ENCODE data around the gene DVL3.
"Not testable (repeated sequence)": the region's sequence is repeated elsewhere in the genome, so short reads cannot be mapped to it uniquely, and the experiment has no call there.

The DVL3 gene

DNA sequence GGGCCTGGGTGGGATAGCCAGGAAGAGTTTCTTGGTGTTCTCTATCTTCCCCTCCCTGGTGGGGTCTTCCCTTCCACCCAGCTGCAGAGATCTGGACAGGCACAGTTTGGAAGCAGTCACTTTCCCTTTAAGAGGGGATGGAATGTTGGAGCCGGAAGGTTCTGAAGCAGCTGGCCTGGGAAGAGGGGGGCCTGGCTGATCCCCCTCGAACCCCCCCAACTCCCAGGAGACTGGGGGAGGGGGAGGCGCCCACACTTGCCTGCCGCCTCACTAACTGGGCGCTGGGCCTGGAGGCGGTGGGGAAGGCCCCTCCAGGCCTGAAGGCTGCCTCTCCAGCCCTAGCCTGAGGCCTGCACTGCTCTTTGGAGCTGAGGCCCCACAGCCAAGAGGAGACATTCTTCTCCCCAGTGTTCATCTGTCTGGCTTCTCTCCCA is 1.4 kb downstream of the DVL3 start:
- peak; percentile 19 for DNase-seq

- no peak for DNase-seq
Measured at GRCh38 chr3:184157206-184157605, 2.0 kb downstream of the DVL3 start.

- no peak for DNase-seq
Measured at GRCh38 chr3:184158404-184158803, 3.2 kb downstream of the DVL3 start.

DNA sequence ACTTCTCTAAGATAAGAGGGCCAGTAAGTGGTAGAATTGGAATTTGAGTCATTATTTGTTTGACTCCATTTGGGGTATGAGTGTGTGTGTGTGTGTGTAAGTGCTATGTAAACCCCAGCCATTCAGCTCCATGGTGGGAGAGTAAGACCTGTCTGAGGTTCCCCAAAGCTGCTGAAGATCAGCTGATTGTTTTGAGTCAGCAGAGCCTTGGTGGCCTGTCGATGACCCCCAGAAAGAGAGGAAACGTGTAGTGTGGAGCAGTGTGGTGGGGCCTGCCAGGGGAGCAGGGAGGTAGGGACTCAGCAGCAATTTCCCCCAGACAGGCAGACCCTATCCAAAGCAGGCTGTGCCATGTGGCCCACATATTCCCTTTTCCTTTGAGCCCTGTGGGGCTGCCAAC is 5.3 kb downstream of the DVL3 start:
- no peak for DNase-seq

- not testable (repeated sequence) for DNase-seq
Measured at GRCh38 chr3:184162571-184163070, 7.4 kb downstream of the DVL3 start.

DNA sequence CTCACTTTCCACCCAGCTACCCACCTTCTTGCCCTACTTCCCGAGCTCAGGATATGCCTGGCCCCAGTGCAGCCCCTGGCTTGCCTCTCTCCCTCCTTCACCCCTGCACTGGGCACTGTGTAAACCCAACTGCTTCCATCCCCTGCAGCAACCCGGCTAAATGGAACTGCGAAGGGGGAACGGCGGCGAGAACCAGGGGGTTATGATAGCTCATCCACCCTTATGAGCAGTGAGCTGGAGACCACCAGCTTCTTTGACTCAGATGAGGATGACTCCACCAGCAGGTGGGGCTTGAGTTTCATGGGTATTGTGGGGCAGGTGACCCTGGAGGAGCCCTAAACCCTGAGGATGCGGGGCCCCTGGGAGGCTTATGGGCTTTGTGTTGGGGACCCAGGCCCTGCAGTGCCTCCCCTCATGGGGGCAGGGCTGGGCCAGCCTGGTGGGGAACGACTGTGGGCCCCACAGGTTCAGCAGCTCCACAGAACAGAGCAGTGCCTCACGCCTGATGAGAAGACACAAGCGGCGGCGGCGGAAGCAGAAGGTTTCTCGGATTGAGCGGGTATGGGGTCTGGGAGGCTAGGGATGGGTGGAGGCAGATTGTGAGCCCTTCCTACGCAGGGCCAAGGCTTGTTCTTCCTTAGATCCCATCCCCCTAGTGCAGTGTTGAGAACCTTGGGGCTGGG is 9.6 kb downstream of the DVL3 start:
- no peak for DNase-seq

DNA sequence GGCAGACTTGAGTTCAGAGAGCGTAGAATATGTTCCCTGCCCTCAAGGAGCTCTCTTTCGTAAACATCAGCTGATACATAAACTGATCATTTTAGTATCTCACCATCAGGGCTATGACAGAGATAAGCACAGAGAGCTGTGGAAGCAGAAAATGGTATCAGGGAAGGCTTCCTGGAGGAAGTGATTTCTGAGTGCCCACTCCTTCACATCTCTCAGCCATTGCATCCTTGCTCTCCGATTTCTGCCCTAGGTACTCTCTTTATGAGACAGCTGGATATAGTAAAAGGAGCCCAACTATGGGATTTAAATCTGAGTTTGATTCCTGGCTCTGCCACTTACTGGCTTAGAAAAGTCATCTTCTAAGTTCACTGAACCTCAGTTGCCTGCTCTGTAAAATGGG is 10.4 kb downstream of the DVL3 start:
- DNase-seq = no peak

- no peak for DNase-seq
Measured at GRCh38 chr3:184166671-184167070, 11.5 kb downstream of the DVL3 start.

- DNase-seq = no peak
Measured at GRCh38 chr3:184167786-184168185, 12.6 kb downstream of the DVL3 start.

- no peak for DNase-seq
Measured at GRCh38 chr3:184168363-184169120, 13.4 kb downstream of the DVL3 start.

DNA sequence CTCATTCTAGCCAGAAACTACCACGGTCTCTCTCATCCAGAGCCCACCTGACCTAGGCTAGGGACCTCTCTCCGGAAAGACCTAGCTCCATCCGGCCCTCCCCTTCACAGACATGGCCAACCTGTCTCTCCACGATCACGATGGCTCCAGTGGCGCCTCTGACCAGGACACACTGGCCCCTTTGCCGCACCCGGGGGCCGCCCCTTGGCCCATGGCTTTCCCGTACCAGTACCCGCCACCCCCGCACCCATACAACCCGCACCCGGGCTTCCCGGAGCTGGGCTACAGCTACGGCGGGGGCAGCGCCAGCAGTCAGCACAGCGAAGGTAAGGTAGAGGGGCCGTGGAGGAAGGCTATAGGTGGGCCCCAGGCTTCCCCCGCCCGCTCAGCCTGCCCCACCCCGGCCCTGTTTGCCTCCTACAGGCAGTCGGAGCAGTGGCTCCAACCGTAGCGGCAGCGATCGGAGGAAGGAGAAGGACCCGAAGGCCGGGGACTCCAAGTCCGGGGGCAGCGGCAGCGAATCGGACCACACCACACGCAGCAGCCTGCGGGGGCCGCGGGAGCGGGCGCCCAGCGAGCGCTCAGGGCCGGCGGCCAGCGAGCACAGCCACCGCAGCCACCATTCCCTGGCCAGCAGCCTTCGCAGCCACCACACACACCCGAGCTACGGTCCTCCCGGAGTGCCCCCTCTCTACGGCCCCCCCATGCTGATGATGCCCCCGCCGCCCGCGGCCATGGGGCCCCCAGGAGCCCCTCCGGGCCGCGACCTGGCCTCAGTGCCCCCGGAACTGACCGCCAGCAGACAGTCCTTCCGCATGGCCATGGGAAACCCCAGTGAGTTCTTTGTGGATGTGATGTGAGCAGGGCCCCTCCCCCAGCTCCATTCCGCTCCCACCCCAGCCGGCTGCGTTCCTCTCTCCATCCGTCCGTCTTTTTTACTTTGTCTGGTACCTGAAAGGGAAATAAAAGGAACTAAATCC is 15.0 kb downstream of the DVL3 start:
- no peak for DNase-seq

GRCh38 chr3:184171562-184171961 is 16.4 kb downstream of the DVL3 start:
- DNase-seq = no peak

DNA sequence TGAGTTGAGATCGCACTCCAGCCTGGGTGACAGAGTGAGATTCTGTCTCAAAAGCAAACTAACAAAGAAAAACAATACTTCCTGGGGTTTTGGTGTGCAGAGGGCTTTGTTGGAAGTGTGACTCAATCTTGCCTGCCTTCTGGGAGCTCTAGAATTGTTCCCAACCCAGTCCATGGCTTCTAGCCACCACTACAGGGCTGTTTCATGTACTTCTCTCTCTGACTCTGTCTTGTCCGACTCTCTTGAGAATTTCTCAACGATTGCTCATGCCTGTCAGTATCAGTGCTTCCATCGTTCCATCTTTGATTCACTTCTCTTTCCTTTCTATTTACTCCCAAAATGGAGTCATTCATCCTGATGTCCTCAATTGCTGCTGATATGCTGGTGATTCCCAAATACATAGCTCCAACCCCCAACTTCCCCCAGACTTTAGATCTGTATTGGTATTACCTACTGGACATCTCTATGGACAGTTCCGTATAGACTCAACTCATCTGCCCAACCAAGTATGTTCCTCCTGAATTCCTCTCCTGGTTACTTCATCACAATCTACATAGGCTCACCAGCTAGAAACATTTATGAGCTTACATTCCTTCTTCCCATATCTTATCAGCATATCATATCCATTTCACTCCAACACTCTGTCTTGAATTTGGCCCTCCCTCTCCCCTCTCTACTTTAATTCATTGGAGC is 17.6 kb downstream of the DVL3 start:
- DNase-seq = no peak

DNA sequence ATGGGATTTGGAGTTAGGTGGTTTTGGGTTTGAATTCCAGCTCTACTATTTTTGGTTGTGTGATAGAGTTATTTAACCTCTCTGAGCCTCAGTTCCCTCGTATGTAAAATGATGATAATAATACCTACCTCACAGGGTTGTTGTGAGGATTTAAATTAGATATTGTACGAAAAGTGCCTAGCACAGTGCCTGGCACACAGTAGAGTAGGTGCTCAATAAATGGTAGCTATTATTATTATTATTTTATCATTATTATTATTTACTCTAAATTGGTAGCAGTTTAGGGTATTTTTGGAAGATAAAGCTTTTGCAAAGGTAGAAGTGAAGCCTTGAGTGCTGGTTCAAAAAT is 18.2 kb downstream of the DVL3 start:
- DNase-seq = no peak

- no peak for DNase-seq
Measured at GRCh38 chr3:184174284-184174645, 19.1 kb downstream of the DVL3 start.

DNA sequence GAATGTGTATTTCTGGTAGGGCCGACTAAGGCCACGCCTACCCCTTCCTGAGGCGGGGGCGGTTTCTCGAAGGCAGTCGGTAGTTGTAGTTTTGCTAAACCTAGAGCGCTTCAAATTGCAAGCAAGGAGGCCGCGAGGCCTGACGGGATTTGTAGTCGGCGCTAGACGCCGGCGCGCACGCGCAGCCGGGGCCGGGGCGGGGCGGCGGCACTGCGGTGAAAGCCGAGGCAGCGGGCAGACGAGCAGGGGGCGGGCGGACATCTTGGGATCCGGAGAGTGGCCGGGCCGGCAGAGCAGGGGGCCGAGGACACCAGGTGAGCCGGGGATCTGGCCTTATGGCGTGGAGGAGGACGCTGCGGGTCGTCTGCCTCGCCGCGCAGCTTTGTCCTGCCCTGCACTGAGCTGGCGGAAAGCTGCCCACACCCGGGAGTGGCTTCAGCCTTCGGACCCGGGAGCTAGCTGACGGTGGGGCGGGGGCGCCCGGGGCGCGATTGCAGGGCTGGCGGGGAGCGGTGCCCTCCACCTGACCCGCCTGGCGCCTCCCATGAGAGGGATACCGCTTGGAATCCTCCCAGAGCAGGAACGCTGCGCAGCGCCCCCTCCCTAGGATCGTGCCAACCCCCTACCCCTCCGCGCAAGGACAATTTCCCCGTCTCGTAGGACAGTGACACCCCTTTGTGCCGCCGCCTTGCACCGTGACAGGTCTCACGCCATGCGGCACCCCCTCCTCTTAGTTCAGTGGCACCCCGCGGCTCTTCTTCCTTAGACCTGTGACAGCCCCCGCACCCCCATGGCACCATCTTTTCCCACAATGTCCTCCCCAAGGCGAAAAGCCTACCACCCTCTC is 19.7 kb downstream of the DVL3 start, which contains the start of gene AP2M1:
TSS of gene AP2M1 (plus strand) at position 210 of the 847 bp plus-strand sequence. CDS start 2,139 bp downstream, outside the sequence.
- DNase-seq = peak; percentile 100

- DNase-seq = no peak
Measured at GRCh38 chr3:184175506-184175905, 20.3 kb downstream of the DVL3 start.

GRCh38 chr3:184175981-184176376 is 20.8 kb downstream of the DVL3 start:
- no peak for DNase-seq

- no peak for DNase-seq
Measured at GRCh38 chr3:184176377-184177330, 21.5 kb downstream of the DVL3 start.

DNA sequence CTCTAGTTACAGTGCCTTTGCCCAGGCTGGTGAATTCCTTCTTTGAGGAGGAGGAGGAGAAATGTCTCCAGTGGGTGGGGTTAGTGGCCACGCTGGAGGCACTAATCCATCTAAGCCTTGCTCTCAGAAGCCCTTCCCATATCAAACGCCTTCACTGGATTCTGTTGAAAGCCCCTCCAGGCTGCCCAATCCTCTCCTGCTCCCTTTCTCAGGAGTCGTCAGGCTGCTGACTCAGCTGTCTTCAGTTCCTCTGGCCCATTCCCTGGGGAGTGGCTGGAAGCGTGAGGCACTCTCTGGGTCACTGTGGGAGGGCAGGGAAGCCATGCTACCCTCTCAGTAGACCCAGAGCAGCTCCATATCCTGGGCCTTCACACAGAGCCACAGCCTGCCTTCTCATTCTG is 22.2 kb downstream of the DVL3 start:
- no peak for DNase-seq
